Erythroblast (primary cell): ENCODE data around the gene ARG1.

Experiments used
- GATA1 ChIP-seq: IDR thresholded peaks from 2 replicates; pipeline ENCODE4 v1.6.1; 2011; ENCODE audit warnings: low read depth, mild to moderate bottlenecking, control low read depth, low read length, moderate library complexity
- POLR2A ChIP-seq: IDR thresholded peaks from 2 replicates; pipeline ENCODE4 v1.6.1; 2011; ENCODE audit warnings: mild to moderate bottlenecking, low read length

GRCh38 chr6:131545317-131545716 is 27.7 kb upstream of the ARG1 start:
- no peak for TF ChIP-seq POLR2A
- no peak for TF ChIP-seq GATA1
